ENCODE measurements around the gene SELENOS.
A peak's percentile ranks its signal among the peaks of the same experiment; 100 is the strongest.

Gene SELENOS

GRCh38 chr15:101250873-101251829, 26.1 kb downstream of the SELENOS start:
- no peak for DNase-seq

- no peak for DNase-seq
These were observed 26.9 kb downstream of the SELENOS start for GRCh38 chr15:101250341-101250831.

- DNase-seq, result no peak
These were observed 29.0 kb downstream of the SELENOS start for GRCh38 chr15:101248274-101248673.

- DNase-seq, result no peak
These were observed 30.2 kb downstream of the SELENOS start for GRCh38 chr15:101246824-101247745.

GRCh38 chr15:101246391-101246790, 30.9 kb downstream of the SELENOS start:
- no peak for DNase-seq

GRCh38 chr15:101244889-101245668, 32.2 kb downstream of the SELENOS start:
- no peak for DNase-seq

- no peak for DNase-seq
These were observed 33.1 kb downstream of the SELENOS start for GRCh38 chr15:101244036-101244781.

- DNase-seq, result no peak
These were observed 33.9 kb downstream of the SELENOS start for GRCh38 chr15:101243420-101243819.

- no peak for DNase-seq
These were observed 34.3 kb downstream of the SELENOS start for GRCh38 chr15:101242999-101243336.

- peak; percentile 48 for DNase-seq
These were observed 34.9 kb downstream of the SELENOS start for GRCh38 chr15:101242160-101242998.

GRCh38 chr15:101240358-101240757, 36.9 kb downstream of the SELENOS start:
- DNase-seq, result no peak

- no peak for DNase-seq
These were observed 37.6 kb downstream of the SELENOS start for GRCh38 chr15:101239724-101240136.

- no peak for DNase-seq
These were observed 40.0 kb downstream of the SELENOS start for GRCh38 chr15:101237251-101237650.

- no peak for DNase-seq
These were observed 43.5 kb downstream of the SELENOS start for GRCh38 chr15:101233651-101234280.

GRCh38 chr15:101232677-101233076, 44.6 kb downstream of the SELENOS start:
- no peak for DNase-seq

- no peak for DNase-seq
These were observed 49.0 kb downstream of the SELENOS start for GRCh38 chr15:101228313-101228712.

GRCh38 chr15:101225658-101226057, 51.6 kb downstream of the SELENOS start:
- DNase-seq, result no peak

Measured in stimulated activated CD4-positive, alpha-beta T cell treated with anti-CD3 and anti-CD28 coated beads, Interleukin-1b, Interleukin-23, amount 100 ng/mL, for 48 hours (primary cell).